PC-3 (cell line): ENCODE measurements around the gene DRD3.

ENCODE experiments used
- CTCF ChIP-seq: fragments of 300-600 bp; sonication (generic); conservative IDR thresholded peaks from 2 replicates; pipeline ENCODE4 v1.5.1; 2017; ENCODE audit warnings: antibody characterized with exemption, low read depth, mild to moderate bottlenecking, low read length
- EZH2 ChIP-seq: fragments of 300-600 bp; sonication (generic); IDR thresholded peaks from one replicate; pipeline ENCODE4 v1.6.1; 2017; ENCODE audit warnings: antibody characterized with exemption, mild to moderate bottlenecking, low read length; ENCODE audit not compliant: unreplicated experiment

- no peak for TF ChIP-seq CTCF
- TF ChIP-seq EZH2, result no peak
Observed at GRCh38 chr3:114218578-114219185, 39.8 kb upstream of the DRD3 start.
